ENCODE data around the gene WDR4. TPM values are rescaled to one million over a fixed set of nuclear protein-coding genes. Genes with fewer than 3 reads are reported as not detected.
A peak's percentile ranks its signal among the peaks of the same experiment; 100 is the strongest.
"Not testable (repeated sequence)": the region's sequence is repeated elsewhere in the genome, so short reads cannot be mapped to it uniquely, and the experiment has no call there.

Gene WDR4
- total RNA-seq, 2 experiments from 2014 or later = 34.0 to 46.5 TPM

DNA sequence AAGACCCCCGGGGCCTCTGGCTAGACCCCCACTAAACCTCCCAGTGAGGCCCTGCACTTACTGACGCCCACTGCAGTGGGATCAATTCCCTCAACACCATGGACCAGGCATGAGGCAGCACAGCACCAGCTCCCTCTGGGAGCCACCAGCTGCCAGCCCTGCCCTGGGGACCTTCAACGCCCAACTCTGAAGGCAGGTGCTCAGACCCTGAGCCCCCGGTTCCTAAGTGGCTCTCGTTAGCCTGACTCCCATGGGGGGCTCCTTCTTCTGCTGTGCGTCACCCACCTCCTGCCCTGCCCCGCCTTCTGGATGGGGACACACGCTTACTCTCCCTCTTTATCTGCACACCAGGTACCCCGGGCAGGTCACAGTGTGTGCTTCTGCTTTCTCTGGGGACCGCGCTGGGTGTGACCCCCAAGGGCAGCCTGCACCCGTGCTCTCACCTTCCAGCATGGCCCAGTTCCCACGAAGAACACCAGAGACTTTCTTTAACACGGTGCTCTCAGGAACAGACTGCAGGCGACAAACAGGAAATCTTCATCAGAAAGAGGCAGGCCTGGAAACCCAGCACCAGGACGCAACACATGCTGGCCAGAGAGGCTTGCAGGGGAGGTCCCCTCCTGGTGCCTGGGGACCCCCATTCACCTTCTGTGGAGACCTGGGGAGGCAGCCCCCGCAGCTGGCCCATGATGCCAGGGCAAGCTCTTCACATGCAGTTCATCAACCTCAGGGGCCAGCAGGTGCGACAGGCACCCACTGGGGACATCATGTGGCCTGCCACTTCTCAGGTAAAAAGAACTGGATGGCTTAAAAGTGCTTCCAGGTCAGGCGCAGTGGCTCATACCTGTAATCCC lies 27.3 kb downstream of the WDR4 start:
- ChIA-PET POLR2A (no interaction called here), CTCF (interaction anchor here (0.6 to 1.4 kb wide), 2 partner anchors 34 to 339 kb away, joined by 3 to 4 read pairs; no protein-coding TSS in a partner anchor)
- intact Hi-C loops (cut with DNase I, micrococcal nuclease) = no loop called here
- ATAC-seq (no peak), DNase-seq (no peak)
- no peak overlapping the region for H3K27ac Mint-ChIP-seq
- no peak overlapping the region for H3K4me3 Mint-ChIP-seq
- no peaks in the 10 kb centered on the region for H3K9me3 Mint-ChIP-seq (ENCODE audit: low read depth)
- H3K4me1 Mint-ChIP-seq = no peaks in the 10 kb centered on the region
- no peaks in the 10 kb centered on the region for H3K27me3 Mint-ChIP-seq
- H3K36me3 Mint-ChIP-seq (ENCODE audit: low read depth) = peaks cover 61% of the 10 kb centered on the region

GRCh38 chr21:42850866-42851391 lies 28.4 kb downstream of the WDR4 start:
- Mint-ChIP-seq H3K36me3 (ENCODE audit: low read depth) (peaks cover 57% of the 10 kb centered on the region), H3K4me1 (no peaks in the 10 kb centered on the region), H3K4me3 (no peak overlapping the region), H3K27ac (no peak overlapping the region), H3K27me3 (no peaks in the 10 kb centered on the region), H3K9me3 (ENCODE audit: low read depth) (no peaks in the 10 kb centered on the region)
- ATAC-seq = peak; percentile 75
- peak; percentile 64 for DNase-seq
- intact Hi-C loops (cut with DNase I, micrococcal nuclease) = no loop called here
- ChIA-PET CTCF (no interaction called here), POLR2A (no interaction called here)

- H3K4me3 Mint-ChIP-seq = no peak overlapping the region
- H3K4me1 Mint-ChIP-seq = no peaks in the 10 kb centered on the region
- ChIA-PET POLR2A (no interaction called here), CTCF (interaction anchor here (0.8 kb wide), 1 partner anchor 1042 kb away, joined by 3 read pairs; no protein-coding TSS in a partner anchor)
- no peak for DNase-seq
- intact Hi-C loops (cut with DNase I, micrococcal nuclease) = no loop called here
- H3K27ac Mint-ChIP-seq = no peak overlapping the region
- H3K27me3 Mint-ChIP-seq = no peaks in the 10 kb centered on the region
- no peak for ATAC-seq
- H3K9me3 Mint-ChIP-seq (ENCODE audit: low read depth) = no peaks in the 10 kb centered on the region
- peaks cover 56% of the 10 kb centered on the region for H3K36me3 Mint-ChIP-seq (ENCODE audit: low read depth)
Observed at GRCh38 chr21:42850463-42850862, 28.9 kb downstream of the WDR4 start.

DNA sequence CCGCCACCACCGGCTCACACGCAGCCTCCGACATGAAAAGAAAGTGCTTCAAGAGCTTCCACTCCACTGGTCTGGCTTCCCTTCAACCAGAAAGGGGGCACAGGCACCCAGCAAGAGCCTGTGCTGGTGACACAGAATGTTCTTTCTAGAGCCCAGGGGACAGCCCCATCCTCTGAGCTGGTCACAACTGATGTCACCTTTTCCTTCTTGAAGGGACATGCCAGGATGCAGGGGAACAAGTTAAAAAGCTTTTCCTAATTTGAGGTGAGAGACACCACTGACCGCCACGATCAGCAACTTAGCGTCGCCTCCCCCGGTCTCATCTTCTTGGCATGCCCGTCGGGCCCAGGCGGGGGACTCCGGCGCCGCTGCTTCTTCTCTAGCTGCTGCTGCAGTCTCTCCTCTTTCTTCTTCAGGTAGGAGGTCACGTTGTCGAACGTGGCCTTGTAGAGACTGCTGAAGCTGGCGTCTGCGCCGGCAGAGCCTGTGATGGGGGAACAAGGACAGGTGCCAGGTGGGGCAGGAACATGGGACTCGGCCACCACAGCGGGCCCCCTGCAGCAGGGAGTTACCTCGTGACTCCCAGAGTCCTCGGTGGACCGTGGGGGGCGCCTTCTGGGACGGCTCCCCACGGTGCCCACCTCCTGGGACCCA lies 29.5 kb downstream of the WDR4 start:
- Mint-ChIP-seq H3K36me3 (ENCODE audit: low read depth) (peaks cover 58% of the 10 kb centered on the region), H3K27ac (no peak overlapping the region), H3K27me3 (no peaks in the 10 kb centered on the region), H3K4me3 (no peak overlapping the region), H3K4me1 (no peaks in the 10 kb centered on the region), H3K9me3 (ENCODE audit: low read depth) (no peaks in the 10 kb centered on the region)
- POLR2A ChIA-PET = no interaction called here
- ATAC-seq (peak; percentile 63), DNase-seq (no peak)
- intact Hi-C loops (cut with DNase I, micrococcal nuclease) = no loop called here
- CTCF ChIA-PET = interaction anchor here (0.8 kb wide), 1 partner anchor 1042 kb away, joined by 3 read pairs; no protein-coding TSS in a partner anchor

- Mint-ChIP-seq H3K27me3 (no peaks in the 10 kb centered on the region), H3K36me3 (ENCODE audit: low read depth) (peaks cover 60% of the 10 kb centered on the region), H3K4me3 (no peak overlapping the region), H3K27ac (no peak overlapping the region), H3K4me1 (no peaks in the 10 kb centered on the region), H3K9me3 (ENCODE audit: low read depth) (no peaks in the 10 kb centered on the region)
- CTCF ChIA-PET = no interaction called here
- POLR2A ChIA-PET = no interaction called here
- no peak for DNase-seq
- no peak for ATAC-seq
- intact Hi-C loops (cut with DNase I, micrococcal nuclease) = no loop called here
Observed at GRCh38 chr21:42848932-42849758, 30.2 kb downstream of the WDR4 start.

- ATAC-seq; H3K9me3 Mint-ChIP-seq (ENCODE audit: low read depth); intact Hi-C loops (cut with DNase I, micrococcal nuclease); H3K27me3 Mint-ChIP-seq; H3K4me1 Mint-ChIP-seq; DNase-seq; CTCF ChIA-PET; H3K4me3 Mint-ChIP-seq; H3K27ac Mint-ChIP-seq; POLR2A ChIA-PET: not testable (repeated sequence)
- peaks cover 58% of the 10 kb centered on the region for H3K36me3 Mint-ChIP-seq (ENCODE audit: low read depth)
Observed at GRCh38 chr21:42848144-42848931, 31.0 kb downstream of the WDR4 start.

- DNase-seq = no peak
- Mint-ChIP-seq H3K27ac (no peak overlapping the region), H3K4me1 (no peaks in the 10 kb centered on the region), H3K36me3 (ENCODE audit: low read depth) (peaks cover 61% of the 10 kb centered on the region), H3K9me3 (ENCODE audit: low read depth) (no peaks in the 10 kb centered on the region), H3K27me3 (no peaks in the 10 kb centered on the region), H3K4me3 (no peak overlapping the region)
- POLR2A ChIA-PET = no interaction called here
- CTCF ChIA-PET = no interaction called here
- intact Hi-C loops (cut with DNase I, micrococcal nuclease) = no loop called here
- ATAC-seq = no peak
Observed at GRCh38 chr21:42847726-42848125, 31.6 kb downstream of the WDR4 start.

DNA sequence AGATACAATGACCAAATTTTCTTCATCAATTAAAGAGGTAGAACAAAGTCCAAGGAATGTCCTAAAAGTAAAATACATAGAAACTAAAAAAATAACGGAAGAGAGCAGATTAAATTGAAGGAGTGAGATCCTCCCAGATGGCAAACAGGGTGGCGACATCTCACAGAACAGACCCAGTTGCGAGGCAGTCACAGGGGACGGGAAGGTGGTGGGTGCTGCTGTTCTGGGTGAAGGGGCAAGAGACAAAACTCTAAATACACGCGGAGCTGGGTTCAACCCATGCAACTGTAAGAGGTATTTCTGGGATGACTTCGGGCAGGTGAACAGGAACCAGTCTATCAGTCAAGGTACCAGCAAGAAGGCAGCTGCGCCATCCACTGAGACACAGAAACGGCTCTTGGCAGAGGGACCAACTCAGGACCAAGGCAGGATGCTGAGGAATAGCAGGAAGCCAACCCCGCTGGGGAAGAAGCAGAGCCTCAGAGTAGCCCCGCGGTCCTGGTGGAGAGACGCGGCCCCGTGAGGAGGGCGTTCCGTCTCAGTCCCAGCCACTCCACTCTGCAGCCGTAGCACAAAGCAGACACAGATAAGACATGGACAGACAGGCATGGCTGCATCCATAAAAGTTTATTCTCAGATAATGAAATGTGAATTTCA lies 32.2 kb downstream of the WDR4 start:
- Mint-ChIP-seq H3K36me3 (ENCODE audit: low read depth) (peaks cover 61% of the 10 kb centered on the region), H3K4me3 (no peak overlapping the region), H3K4me1 (no peaks in the 10 kb centered on the region), H3K27me3 (no peaks in the 10 kb centered on the region), H3K27ac (no peak overlapping the region), H3K9me3 (ENCODE audit: low read depth) (no peaks in the 10 kb centered on the region)
- intact Hi-C loops (cut with DNase I, micrococcal nuclease) = no loop called here
- ATAC-seq = no peak
- ChIA-PET CTCF (no interaction called here), POLR2A (no interaction called here)
- no peak for DNase-seq

DNA sequence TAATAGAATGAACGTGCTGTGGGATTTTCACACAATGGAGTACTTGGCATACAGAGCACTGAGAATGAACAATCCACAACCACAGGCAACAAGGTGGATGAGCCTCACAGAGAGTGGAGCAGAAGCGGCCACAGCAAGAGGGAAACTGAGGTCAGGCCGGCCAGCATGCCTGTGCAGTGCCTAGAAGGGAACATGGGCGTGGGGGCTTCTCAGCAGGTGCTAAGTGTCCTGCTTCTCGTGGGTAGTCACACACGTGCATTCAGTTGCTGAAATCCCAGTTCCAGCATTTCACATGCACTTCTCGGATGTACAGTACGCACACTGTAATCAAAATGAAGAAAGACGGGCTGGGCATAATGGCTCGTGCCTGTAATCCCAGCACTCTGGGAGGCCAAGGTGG lies 33.1 kb downstream of the WDR4 start:
- no peak for ATAC-seq
- H3K4me1 Mint-ChIP-seq = no peaks in the 10 kb centered on the region
- H3K27ac Mint-ChIP-seq = no peak overlapping the region
- POLR2A ChIA-PET = no interaction called here
- no peak overlapping the region for H3K4me3 Mint-ChIP-seq
- peaks cover 58% of the 10 kb centered on the region for H3K36me3 Mint-ChIP-seq (ENCODE audit: low read depth)
- intact Hi-C loops (cut with DNase I, micrococcal nuclease) = no loop called here
- no peaks in the 10 kb centered on the region for H3K9me3 Mint-ChIP-seq (ENCODE audit: low read depth)
- CTCF ChIA-PET = no interaction called here
- H3K27me3 Mint-ChIP-seq = no peaks in the 10 kb centered on the region
- no peak for DNase-seq

- H3K9me3 Mint-ChIP-seq (ENCODE audit: low read depth) = no peaks in the 10 kb centered on the region
- H3K4me1 Mint-ChIP-seq = no peaks in the 10 kb centered on the region
- H3K36me3 Mint-ChIP-seq (ENCODE audit: low read depth) = peaks cover 53% of the 10 kb centered on the region
- intact Hi-C loops (cut with DNase I, micrococcal nuclease) = no loop called here
- ChIA-PET POLR2A (no interaction called here), CTCF (no interaction called here)
- H3K27me3 Mint-ChIP-seq = no peaks in the 10 kb centered on the region
- H3K27ac Mint-ChIP-seq = no peak overlapping the region
- ATAC-seq (no peak), DNase-seq (no peak)
- H3K4me3 Mint-ChIP-seq = no peak overlapping the region
Observed at GRCh38 chr21:42845296-42845965, 33.9 kb downstream of the WDR4 start.

Measured in activated CD4-positive, alpha-beta T cell treated with anti-CD3 and anti-CD28 coated beads for 36 hours (primary cell).